Measurements from ENCODE around the gene FYN.
A peak's percentile ranks its signal among the peaks of the same experiment; 100 is the strongest.

Gene FYN

DNA sequence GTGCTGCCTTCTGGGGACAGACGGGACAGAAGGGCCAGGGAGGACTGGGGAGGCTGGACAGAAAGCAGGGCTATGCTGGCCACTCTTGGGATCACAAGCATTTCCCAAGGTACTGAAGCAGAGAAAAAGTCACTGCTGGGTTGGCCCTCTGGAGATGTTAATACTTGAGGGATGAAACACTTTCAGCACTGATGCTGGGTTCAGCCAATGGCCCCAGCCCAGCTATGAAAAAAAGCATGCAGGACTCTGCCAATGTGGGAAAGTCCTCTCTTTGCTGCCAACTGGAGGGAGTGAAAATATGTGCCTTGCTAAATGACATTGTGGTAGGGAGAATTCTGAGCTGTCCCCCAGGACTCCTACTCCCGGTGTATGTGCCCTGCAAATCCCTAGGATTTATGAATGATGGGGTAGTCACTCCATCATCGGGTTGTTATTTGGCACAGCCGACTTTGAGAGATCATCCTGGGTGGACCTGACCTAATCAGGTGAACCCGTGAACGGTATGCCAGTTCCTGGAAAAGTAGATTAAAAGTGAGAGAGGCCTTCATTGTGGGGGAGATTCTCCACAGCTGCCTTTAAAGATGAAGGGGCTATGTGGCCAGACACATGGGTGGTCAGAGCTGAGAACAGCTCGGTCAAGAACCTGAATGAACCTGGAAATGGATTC lies 147.7 kb downstream of the FYN start:
- no peak for DNase-seq (ENCODE audit: low spot score)

DNA sequence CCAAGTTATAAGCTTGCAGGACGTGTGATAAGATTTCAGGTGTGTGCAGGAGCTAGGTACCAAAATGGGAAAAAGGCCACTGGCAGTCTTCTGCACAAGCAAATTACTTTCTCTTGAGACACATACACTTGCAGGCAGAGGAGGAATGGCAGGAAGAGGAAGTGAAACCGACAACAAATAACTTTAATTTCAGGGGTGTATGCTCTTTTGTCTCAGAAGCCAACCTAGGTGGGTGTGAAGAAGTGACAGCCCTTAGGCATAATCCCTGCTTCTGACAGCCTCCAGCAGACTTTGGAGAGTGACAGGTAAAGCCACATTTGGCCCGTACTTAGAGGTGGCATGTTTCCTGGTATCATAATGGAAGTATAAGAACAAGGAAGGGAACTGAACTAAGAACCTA lies 148.7 kb downstream of the FYN start:
- no peak for DNase-seq (ENCODE audit: low spot score)

DNA sequence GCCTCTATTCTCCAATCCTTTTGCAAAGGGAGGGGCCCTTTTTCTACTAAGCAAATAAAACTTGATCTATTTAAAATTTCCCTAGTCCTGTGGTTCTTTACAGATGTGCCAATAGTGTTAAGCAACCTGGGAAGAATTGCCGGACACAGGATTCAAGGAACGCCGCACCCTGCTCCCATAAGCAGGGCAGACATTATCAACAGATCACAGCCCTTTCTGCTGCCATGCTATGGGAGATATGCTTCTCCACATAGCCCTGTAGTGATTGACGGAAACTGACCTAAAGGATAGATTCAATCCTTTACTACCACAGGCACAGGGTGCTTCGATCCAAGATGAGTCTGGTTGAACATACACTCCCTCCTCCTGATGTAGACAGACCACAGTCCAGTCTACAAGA lies 149.2 kb downstream of the FYN start:
- DNase-seq (ENCODE audit: low spot score): no peak

DNA sequence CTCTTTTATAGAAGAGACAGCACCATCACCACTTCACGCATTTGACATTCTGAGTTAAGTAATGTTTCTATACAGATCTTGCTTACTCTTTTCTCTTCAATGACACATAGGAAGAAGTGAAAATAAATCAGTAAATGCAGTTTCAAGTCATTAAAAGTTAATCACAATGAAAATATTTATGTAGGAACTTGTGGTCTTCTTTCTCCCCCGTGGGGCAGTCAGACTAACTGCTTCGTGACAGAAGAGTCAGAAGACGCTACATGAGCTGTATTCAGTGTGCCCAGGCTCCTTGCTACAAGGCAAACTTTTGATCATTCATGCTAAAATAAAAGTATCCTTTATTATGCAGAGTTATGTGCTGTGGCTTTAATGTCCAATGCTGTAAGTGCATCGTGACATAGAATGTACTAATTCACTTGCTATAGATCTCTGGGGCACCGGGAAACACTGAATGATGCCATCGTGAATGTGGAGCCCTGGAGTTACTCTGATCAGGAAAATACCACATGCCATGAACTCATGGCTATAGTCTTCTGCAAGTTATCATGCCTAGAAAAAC lies 149.8 kb downstream of the FYN start:
- no peak for DNase-seq (ENCODE audit: low spot score)

DNA sequence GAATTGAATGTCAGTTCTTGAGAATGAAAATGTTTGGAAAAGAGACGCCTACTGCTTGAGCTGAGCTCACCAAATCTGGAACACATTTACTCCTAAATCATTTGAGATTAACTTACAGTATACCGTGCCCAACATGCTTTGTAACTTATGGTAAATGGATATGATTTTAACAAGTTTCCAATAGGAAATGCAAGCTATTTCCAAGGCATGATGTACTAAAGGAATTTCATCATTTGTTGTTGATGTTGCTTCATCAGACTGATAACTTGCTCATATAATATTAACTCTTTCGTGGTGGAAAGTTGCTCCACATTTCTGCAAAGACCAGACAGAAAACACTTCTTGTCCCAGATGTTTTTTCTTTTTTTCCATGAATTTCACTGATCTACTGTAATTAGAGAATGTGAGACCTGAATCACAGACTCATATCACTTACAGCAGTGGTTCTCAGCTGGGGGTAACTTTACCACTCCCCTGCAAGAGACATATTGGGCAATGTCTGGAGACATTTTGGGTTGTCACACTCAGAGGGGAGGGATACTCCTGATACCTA lies 151.0 kb downstream of the FYN start:
- DNase-seq (ENCODE audit: low spot score): no peak

DNA sequence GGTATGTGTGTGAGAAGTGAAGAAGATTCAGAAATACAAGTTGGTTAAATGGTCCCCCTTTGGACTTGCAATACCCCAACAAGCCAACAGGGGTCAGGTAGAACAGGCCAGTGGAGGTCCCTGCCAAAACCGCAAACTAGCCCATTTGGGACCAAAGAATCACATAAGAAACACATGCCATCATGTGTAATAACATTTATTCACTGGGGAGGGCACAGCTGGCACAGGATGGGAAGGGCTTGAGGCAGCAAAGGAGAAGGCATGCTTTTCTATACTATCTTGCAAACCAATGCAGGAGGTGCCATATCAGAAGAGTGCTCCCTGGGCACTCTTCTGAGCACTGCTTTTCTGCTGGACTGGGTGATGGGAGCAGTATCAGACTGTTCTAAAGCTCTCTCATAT lies 151.5 kb downstream of the FYN start:
- DNase-seq (ENCODE audit: low spot score): no peak

DNA sequence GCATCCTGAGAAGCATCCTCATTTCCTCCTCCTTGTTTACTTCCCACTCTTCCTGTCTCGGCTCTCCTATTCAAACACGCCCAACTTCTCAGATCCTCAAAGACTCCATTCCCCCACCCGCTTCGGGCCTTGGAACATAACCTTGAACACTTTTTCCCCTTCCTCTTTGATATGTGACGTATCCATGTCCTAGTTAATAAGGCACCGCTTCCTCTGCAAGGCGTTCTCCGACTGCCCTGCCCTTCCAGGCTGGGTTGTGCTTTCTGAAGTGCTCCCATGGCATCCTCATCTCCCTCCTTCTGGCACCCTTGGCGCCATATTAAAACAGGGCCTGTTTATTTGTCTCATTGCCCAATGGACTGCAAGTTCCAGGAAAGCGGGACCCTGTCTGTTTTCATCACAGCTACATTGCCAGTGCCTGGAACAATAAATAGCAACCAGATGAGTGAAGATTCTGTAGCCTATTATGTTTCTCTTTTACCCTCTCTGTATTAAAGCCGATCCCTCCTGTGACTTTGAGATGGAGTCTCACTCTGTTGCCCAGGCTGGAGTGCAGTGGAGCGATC lies 152.2 kb downstream of the FYN start:
- DNase-seq (ENCODE audit: low spot score): no peak

DNA sequence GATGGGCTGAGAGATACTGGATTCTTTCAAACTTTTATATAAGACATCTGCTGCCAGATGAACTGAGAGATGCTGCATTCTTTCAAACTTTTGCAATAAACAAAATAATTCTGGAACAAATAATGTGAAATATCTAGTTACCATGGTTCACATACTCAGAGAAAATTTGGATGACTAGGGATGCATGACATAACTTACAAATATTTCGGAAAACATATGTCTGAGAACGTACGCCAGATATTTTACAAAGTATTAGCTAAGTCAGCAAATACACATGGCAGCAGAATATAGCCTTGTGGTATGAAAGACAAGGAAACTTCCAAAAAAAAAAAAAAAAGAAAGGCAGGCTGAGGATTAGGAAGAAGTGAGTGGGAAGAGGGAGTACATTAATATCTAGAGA lies 154.3 kb downstream of the FYN start:
- no peak for DNase-seq (ENCODE audit: low spot score)

DNA sequence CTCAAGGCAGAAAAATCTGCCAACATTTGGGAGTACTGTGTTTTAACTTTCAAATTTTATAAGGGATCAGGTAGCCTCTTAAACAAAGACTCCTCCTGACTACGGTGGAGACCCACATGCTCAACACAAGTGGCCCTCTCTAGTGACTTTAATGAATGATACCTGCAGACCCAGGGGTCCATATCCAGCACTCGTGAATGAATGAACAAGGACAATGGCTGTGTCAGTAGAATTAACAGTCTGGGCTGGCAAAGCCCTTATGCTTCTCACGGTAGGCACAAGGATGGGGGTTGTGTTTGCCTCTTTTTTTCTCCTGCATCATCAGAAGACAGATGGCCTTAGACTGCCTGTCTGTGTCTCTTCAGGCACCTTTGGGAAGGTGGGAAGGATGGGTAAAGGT lies 154.9 kb downstream of the FYN start:
- no peak for DNase-seq (ENCODE audit: low spot score)

DNA sequence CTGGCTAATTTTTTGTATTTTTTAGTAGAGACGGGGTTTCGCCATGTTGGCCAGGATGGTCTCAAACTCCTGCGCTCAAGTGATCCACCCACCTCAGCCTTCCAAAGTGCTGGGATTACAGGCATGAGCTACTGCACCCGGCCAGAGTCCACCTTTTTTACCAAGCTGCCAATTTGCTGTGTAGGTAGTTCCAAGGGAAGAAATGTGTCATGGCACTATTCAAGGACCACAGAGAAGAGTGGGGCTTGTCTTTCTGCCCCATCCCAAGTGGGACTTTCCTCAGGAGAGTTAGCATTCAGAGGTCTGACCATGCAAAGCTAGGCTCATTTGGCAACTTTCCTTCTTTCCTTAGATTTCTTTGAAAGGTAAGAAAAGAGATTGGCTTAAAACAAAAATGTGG lies 155.6 kb downstream of the FYN start:
- no peak for DNase-seq (ENCODE audit: low spot score)

DNA sequence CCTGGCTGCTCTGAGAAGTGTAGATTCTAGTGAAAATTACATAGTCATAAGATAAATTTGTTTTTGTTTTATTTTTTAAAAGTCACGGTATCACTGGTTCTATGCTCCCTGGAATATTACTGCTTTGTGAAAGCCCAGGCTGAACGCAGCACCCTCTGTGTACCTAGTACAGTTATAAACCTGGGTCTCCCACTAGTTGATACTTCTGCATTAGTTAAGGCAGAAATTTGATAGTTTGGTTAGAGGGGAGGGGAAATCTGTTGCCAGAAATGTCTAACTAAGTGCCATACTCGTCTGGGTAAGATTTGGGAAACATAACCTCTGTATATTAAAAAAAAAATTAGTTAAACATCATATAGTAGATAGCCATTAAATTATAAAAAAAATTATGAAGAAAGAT lies 156.9 kb downstream of the FYN start:
- no peak for DNase-seq (ENCODE audit: low spot score)

DNA sequence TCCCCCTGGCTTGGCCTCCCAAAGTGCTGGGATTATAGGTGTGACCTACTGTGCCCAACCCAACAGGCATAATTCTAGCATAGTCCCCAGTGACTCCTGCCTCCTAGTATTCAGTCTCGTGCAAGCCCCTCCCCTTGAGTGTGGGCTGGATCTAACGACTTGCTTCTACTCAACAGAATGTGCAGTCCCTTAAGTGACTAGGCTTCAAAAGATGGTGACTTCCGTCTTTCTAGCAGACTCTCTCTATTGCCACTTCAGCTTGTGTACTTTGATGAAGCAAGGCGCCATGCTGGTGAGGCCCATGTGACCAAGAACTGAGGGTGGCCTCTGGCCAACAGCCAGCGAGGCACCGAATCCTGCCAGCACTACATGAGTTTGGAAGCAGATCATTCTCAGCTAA lies 157.9 kb downstream of the FYN start:
- peak; percentile 15 for DNase-seq (ENCODE audit: low spot score)

DNA sequence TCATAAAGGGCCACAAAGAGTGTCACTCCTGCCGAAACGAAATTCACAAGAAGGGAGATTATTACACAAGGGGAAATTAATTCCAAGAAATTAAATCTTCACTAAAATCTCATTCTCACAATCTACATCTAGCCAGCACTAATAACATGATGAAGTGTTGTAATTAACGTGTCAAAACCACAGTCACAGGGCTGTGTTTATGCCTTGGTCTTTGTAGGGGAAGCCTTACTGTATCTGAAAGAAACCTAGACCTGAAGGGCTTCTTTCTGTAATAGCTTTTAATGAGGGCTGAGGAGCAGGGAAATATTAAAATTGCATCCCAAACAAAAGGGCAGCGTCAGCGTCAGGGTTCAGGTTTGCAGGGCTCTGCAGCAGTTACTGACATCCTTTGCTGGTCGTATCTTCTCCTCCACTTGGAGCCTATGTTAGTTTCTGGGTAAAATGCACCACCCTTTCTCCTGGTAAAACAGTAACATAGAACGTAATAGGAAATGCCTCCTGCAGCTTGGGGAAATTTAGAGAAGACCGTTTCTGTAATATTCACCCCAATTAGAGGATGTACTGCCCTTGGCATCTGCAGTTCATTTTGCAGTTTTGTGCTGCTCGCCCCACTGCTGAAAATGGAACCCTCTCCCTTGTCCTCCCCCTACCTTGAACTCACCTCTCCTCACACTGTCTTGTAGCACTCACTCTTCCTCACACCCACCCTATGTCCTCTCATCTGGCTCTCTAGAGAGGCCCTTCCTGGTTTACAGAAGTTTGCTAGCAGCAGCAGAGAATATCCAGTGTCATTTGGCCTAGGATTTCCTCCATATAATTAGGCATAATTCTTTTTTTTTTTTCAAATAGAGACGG lies 158.6 kb downstream of the FYN start:
- DNase-seq (ENCODE audit: low spot score): peak; percentile 3

DNA sequence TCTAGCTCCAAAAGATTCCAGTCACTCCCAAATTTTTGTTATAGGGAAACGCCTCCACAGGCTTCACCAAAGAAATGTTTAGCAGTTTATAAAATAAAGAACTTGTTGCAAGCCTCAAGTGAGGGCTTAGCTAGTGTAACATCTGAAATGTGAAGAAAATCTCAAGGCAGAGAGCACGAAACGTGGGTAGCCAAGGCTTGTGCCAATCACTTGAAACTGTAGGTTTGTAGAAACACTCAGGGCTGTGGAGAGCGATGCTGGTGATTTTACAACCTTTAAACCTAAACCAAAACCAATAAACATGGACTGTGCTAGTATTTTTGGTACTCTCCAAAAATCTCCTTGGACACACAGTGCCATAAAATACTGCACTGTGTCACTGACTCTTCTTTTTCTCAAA lies 159.4 kb downstream of the FYN start:
- DNase-seq (ENCODE audit: low spot score): peak; percentile 5

DNA sequence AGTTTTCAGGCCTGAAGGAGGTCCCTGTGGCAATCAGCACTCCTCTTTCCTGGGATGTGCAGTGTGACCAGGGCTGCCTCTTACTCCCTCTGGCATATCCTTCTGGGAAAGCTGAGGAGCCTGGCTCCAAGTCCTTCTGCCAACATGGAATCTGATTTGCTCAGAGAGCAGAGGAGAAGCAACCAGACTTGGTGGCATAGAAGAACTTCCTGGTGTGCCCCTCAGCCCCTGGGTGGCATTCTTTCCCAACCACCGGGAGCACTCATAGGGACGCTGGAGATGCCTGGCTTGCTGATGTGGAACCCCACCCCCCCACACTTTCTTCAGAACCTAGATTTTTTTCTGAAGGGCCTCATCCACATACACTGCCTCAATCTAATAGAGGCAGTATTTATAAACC lies 160.0 kb downstream of the FYN start:
- peak; percentile 29 for DNase-seq (ENCODE audit: low spot score)

DNA sequence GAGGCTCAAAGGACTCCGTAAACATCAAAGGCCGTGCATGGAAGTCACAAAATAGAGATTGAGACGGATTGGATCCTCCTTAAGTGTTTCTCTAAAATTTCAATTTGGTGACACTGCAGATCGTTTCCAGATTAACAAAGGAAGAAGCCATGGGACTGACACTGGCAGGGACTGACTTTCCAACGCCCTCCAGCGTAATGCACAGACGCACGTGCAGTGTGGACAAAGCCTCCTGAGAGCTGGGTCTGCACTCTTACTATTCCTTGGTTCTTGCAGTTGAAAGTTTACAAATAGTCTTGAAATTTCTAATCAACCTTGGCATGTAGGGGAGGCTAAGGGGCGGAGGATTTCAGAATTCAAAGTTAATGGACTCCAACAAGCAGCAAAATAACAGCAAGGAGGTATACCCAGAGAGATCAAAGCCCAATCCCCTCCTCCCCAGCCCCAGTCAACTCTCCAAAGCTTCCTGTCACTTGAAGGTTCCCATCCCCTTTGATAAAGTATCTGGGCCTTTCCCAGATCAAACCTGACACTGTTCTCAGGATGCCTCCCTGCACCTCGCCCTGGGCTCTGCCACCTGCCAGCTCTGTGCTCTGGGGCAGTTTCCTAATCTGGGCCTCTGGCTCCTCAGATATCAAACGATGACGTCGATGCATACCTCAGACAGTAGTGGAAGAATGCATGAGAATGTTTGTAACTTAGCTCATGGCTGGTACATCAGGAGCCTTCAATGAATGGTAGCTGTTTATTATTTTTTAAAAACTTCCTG lies 161.1 kb downstream of the FYN start:
- DNase-seq (ENCODE audit: low spot score): peak; percentile 42

DNA sequence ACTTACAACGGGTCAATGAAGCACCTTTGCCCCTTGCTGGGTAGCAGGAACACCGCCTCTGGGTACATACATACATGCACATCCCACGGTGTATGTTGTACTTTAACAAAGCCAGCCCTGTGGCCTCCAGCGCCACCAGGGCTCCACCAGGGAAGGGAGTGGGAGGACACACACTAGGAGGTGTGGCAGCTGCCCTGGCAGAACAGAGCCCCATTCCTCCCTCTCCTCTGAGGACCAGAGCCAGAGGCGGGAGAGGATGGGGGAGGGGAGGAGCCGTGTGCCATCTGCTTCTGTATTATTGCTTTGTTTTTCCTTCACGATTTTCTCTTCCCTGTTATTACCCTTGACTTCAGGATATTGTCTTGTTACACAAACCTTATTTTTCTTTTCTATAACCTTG lies 161.8 kb downstream of the FYN start:
- no peak for DNase-seq (ENCODE audit: low spot score)

DNA sequence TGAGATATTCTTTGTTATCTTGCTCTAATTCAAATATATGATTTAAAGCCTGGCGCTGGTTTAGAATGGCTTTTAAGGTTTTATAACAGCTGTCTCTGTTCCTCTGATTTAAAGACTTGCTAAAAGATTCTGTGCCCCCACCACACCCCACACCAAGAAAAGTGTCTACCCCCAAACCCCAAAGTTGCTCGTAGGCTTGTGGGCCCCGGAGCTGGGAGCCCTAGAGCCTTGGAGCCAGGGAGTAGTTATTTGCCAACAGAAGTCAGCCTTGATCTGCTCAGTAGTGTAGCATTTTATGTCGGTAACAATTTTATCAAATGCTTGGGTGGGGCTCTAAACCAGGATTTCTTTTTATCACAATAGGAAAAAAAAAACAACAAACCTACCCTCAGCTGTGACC lies 162.3 kb downstream of the FYN start:
- DNase-seq (ENCODE audit: low spot score): no peak

DNA sequence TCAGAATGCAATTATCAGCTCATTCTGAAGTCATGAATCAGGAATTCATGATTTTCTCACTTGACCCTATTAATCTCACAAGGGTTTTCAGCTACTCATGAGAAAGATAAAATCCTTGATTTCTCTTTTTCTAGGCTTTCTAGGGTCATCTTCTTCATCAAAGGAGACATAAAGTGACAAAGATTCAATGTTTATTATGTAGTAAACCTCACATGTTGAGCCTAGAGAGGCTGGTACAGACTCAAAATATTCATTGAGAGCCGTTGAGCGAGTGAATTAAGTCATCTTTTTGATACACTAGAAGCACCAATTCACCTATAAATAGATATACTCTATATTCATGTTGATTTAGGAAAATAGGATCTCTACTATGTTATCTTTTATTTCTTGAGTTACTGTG lies 162.8 kb downstream of the FYN start:
- DNase-seq (ENCODE audit: low spot score): no peak

DNA sequence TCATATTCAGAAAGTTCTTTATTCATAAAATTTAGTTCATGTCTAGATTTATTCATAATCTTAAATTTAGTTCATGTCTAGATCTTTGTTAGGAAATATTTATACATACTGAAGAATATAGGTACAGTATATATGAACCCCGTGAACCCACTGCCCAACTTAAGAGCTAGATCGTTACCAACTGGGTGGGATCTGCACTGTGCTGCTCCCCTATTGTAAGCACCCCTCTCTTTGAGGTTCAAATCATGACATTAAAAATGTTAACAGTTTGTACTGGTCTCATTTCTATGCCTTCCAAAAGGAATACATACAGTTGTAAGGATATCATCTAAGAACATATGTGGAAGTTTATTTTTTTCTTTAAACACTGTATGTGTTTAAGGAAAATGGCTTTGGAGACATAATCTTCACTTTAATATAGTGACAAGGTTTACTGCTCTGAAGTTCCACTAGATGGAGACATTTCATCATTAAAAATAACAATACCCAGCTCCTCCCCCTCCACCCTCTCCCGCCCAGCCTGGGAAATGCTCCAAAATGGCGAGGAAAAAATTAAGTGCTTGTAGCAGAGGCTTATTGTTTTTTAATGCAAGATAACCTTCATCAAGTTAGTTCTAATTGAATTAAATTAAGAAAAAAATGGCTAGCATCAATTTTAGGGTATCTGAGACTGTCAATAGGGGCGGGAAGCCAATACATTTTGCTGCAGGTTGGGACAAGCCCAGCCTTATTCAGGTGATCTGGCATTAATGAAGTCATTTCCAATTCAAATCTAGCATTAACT lies 163.4 kb downstream of the FYN start:
- DNase-seq (ENCODE audit: low spot score): peak; percentile 58

DNA sequence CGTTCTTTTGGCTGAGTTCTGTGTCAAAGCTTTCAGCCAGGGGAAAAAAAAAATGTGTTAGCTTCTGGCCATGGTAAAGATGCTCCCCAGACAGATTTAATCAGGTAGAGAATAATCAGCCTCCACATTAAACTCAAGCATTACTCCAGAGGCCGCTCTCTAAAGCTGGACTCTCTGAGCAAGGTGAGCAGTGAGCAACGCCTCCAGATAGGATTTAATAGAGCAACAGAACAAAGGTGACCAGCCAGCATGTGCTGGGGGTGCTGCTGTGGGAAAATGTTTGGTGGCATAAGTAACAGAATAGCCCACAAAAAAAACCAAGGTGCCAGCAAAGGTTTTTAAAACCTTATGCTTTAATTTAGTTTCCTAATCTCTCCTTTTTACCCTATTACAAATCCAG lies 164.1 kb downstream of the FYN start:
- DNase-seq (ENCODE audit: low spot score): no peak

Measured in ecto neural progenitor cell (in vitro differentiated cells).